Measurements from ENCODE around the gene TACR2.

TACR2 gene

DNA sequence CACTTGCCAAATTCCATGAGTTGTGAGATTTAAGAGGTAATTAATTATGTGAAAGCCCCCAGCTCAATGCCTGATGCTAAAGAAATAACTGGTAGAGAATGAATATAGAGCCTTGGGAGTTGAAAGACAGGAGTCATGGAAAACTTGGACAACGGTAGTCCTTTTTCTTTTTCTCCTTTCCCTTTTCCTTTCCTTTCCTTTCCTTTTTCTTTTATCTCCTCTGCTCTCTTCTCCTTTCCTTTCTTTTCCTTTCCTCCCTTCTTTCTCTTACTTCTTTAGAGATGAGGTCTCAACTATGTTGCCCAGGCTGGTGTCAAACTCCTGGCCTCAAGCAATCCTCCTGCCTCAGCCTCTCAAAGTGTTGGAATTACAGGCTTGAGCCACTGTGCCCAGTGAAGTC lies 26.6 kb upstream of the TACR2 start:
- H3K27me3 ChIP-seq: no peaks in the 10 kb centered on the region
- no peaks in the 10 kb centered on the region for H4K20me1 ChIP-seq
- no peak for TF ChIP-seq Cebpa-rat (IDR thresholded peaks at IDR 0.05)
- H3K27ac ChIP-seq: peak overlapping the region in 3 of 11 experiments; percentile 9 to 42 (median 23); a peak in 4 of 22 replicates
- H3K9ac ChIP-seq: no peak overlapping the region
- no peak overlapping the region for H3K4me3 ChIP-seq
- no peaks in the 10 kb centered on the region for H3K36me3 ChIP-seq
- peaks cover 49 to 100% (median 92%) of the 10 kb centered on the region in 10 experiments for H3K4me1 ChIP-seq
- H3K9me3 ChIP-seq (replicated peaks in 1 of 11): peaks cover 0 to 8% (median 4%) of the 10 kb centered on the region in 11 experiments; a peak in 7 of 22 replicates
- peak overlapping the region in 10 of 11 experiments; percentile 64 to 96 (median 91); a peak in 18 of 22 replicates for H3K4me2 ChIP-seq

DNA sequence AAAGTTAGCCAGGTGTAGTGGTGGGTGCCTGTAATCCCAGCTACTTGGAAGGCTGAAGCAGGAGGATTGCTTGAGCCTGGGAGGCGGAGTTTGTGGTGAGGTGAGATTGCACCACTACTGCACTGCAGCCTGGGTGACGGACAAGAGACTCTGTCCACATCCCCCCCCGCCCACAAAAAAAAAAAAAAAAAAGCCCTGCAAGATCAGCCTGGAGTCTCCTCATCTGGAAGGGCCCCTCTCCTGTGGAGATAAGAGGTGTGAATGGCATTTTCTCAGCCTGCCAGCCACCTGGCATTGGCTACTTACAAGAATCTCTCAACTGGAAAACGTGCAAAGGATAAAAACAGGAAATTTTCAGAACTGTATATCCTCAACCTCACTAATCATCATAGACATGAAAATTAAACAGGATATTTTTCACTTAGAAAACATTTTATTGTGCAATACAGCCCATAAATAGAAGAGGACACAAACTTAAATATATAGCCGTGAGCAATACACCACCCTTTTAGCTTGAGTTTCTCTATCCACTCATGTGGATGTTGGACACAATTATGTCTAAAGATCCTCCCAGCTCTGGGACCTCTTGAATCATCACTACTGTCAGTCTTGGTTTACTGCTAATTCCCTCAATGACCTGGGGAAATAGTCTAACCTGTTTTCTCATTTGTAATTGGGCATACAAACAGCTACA lies 23.2 kb upstream of the TACR2 start:
- Histone ChIP-seq H4K20me1 (no peaks in the 10 kb centered on the region), H3K27ac (peak overlapping the region in 10 of 11 experiments; percentile 59 to 84 (median 78); a peak in 20 of 22 replicates)

GRCh38 chr10:69439350-69439739 lies 22.6 kb upstream of the TACR2 start:
- Histone ChIP-seq H3K27ac (peak overlapping the region; percentile 43 to 84 (median 77); a peak in 21 of 22 replicates), H4K20me1 (no peaks in the 10 kb centered on the region), H3K4me2 (peak overlapping the region; percentile 81 to 96 (median 91)), H3K4me1 (peaks cover 62 to 93% (median 78%) of the 10 kb centered on the region in 10 experiments), H3K36me3 (peaks cover 0 to 9% (median 0%) of the 10 kb centered on the region in 11 experiments; a peak in 1 of 22 replicates), H3K9ac (peak overlapping the region; percentile 9 to 71 (median 59); a peak in 19 of 22 replicates), H3K4me3 (peak overlapping the region in 7 of 10 experiments; percentile 3 to 60 (median 34); a peak in 11 of 20 replicates), H3K27me3 (no peaks in the 10 kb centered on the region), H3K9me3 (replicated peaks in 1 of 11) (peaks cover 10 to 24% (median 17%) of the 10 kb centered on the region in 11 experiments)
- TF ChIP-seq Cebpa-rat (IDR thresholded peaks at IDR 0.05): no peak

More for the DNA sequence above, 23.2 kb upstream of the TACR2 start:
- peaks cover 6 to 20% (median 13%) of the 10 kb centered on the region in 11 experiments for H3K9me3 ChIP-seq (replicated peaks in 1 of 11)
- peak overlapping the region in 6 of 10 experiments; percentile 10 to 60 (median 38); a peak in 9 of 20 replicates for H3K4me3 ChIP-seq
- no peaks in the 10 kb centered on the region for H3K27me3 ChIP-seq
- peaks cover 62 to 93% (median 80%) of the 10 kb centered on the region in 10 experiments for H3K4me1 ChIP-seq
- peak in 10 of 11 experiments; percentile 12 to 84 (median 63); a peak in 14 of 22 replicates for TF ChIP-seq Cebpa-rat (IDR thresholded peaks at IDR 0.05)
- H3K36me3 ChIP-seq: peaks cover 0 to 7% (median 0%) of the 10 kb centered on the region in 11 experiments; a peak in 1 of 22 replicates
- H3K9ac ChIP-seq: peak overlapping the region in 9 of 11 experiments; percentile 9 to 71 (median 64); a peak in 16 of 22 replicates
- peak overlapping the region; percentile 81 to 96 (median 91) for H3K4me2 ChIP-seq

GRCh38 chr10:69438536-69439349 lies 22.0 kb upstream of the TACR2 start:
- H4K20me1 ChIP-seq: no peaks in the 10 kb centered on the region
- peak overlapping the region; percentile 81 to 96 (median 91) for H3K4me2 ChIP-seq
- H3K27me3 ChIP-seq: no peaks in the 10 kb centered on the region
- peaks cover 0 to 9% (median 0%) of the 10 kb centered on the region in 11 experiments; a peak in 1 of 22 replicates for H3K36me3 ChIP-seq
- peaks cover 8 to 22% (median 14%) of the 10 kb centered on the region in 11 experiments; a peak in 21 of 22 replicates for H3K9me3 ChIP-seq (replicated peaks in 1 of 11)
- TF ChIP-seq Cebpa-rat (IDR thresholded peaks at IDR 0.05): no peak
- peak overlapping the region in 7 of 10 experiments; percentile 3 to 60 (median 34); a peak in 10 of 20 replicates for H3K4me3 ChIP-seq
- H3K9ac ChIP-seq: peak overlapping the region; percentile 19 to 71 (median 59); a peak in 21 of 22 replicates
- peaks cover 62 to 89% (median 74%) of the 10 kb centered on the region in 10 experiments for H3K4me1 ChIP-seq
- H3K27ac ChIP-seq: peak overlapping the region; percentile 43 to 84 (median 77); a peak in 21 of 22 replicates

DNA sequence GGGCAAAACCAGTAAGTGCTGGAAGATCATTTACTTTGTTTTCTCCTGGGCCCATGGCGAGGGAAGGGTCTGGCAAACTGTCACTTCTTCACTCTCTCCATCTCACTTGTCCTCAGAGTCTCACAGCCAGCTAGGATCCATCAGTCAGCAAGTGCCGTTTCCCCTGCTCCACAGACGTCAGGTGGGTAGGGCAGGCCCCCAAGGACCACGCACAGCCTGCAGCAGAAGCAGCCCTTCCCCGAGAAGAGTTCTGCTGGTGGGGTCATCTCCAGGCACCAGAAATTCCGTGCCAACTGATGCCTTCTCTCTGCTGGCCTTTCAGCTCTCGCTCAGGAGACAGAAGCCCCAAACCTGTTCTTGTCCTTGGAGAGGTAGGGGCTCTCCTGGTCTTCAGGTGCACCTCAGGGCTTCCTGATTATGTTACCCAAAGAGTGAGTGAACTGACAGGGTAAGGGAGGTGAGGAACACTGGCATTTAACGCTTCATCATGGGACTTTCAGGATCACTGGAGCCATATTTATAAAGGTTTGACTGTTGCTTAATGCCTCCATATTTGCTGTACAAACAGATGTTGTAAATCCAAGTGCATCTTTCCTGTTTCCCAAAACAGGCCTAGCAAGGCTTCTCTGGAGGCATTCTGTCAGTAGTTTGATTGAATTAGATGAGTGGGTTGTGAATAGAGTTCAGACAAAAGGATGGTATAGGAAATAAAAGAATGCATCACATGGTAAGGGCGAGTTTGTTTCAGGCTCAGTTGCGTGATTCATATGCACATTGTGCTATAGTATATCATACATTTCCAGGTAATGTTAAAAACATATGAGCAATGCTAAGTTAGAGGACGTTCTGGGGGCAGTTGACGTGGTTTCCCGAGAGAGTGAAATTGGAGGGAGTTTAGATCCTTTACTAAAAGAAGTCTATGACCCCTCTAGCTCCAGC lies 20.9 kb upstream of the TACR2 start:
- H3K4me2 ChIP-seq: peak overlapping the region; percentile 81 to 96 (median 91)
- peaks cover 55 to 77% (median 63%) of the 10 kb centered on the region in 10 experiments for H3K4me1 ChIP-seq
- H3K27ac ChIP-seq: peak overlapping the region; percentile 22 to 84 (median 77); a peak in 19 of 22 replicates
- no peak for TF ChIP-seq Cebpa-rat (IDR thresholded peaks at IDR 0.05)
- H3K9ac ChIP-seq: peak overlapping the region in 10 of 11 experiments; percentile 19 to 71 (median 62); a peak in 14 of 22 replicates
- H3K9me3 ChIP-seq (replicated peaks in 1 of 11): peaks cover 8 to 22% (median 14%) of the 10 kb centered on the region in 11 experiments; a peak in 21 of 22 replicates
- H3K36me3 ChIP-seq: peaks cover 0 to 9% (median 0%) of the 10 kb centered on the region in 11 experiments; a peak in 1 of 22 replicates
- H4K20me1 ChIP-seq: no peaks in the 10 kb centered on the region
- H3K27me3 ChIP-seq: no peaks in the 10 kb centered on the region
- peak overlapping the region in 2 of 10 experiments; percentile 34 to 44; a peak in 2 of 20 replicates for H3K4me3 ChIP-seq

DNA sequence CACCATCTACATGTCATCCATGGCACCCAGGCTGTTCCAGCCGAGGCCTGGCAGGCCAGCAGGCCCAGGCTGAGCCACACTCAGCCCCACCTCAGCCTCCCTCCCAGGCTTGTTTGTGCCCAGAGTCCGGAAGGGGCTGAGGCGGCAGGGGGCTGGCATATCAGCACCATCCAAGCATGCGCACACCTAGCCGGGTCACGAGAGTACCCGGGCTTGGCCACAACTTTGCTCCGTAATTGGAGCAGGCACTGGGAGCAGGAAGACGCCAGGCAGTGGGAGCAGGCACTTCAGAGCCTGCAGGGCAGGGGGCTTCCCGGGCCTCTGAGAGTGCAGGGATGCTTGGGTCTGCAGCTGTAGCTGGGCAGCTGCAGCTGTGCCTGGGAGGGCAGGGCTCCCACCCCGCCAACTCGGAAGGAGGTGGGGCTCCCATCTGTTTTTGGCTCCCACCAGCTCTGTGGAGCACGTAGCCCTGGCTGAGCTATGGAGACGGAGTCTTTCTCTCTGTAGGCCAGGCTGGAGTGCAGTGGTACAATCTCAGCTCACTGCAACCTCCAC lies 19.3 kb upstream of the TACR2 start:
- no peak for TF ChIP-seq Cebpa-rat (IDR thresholded peaks at IDR 0.05)

GRCh38 chr10:69434926-69435325 lies 18.2 kb upstream of the TACR2 start:
- peaks cover 28 to 51% (median 36%) of the 10 kb centered on the region in 10 experiments for H3K4me1 ChIP-seq
- H3K9me3 ChIP-seq (replicated peaks in 1 of 11): peaks cover 8 to 22% (median 14%) of the 10 kb centered on the region in 11 experiments; a peak in 21 of 22 replicates
- H4K20me1 ChIP-seq: no peaks in the 10 kb centered on the region
- no peaks in the 10 kb centered on the region for H3K27me3 ChIP-seq
- no peak overlapping the region for H3K9ac ChIP-seq
- H3K4me3 ChIP-seq: no peak overlapping the region
- no peak for TF ChIP-seq Cebpa-rat (IDR thresholded peaks at IDR 0.05)
- peak overlapping the region in 2 of 11 experiments; percentile 0 to 11; a peak in 3 of 22 replicates for H3K4me2 ChIP-seq
- H3K27ac ChIP-seq: peak overlapping the region in 1 of 11 experiments; percentile 3; a peak in 1 of 22 replicates
- H3K36me3 ChIP-seq: peaks cover 0 to 9% (median 0%) of the 10 kb centered on the region in 11 experiments; a peak in 1 of 22 replicates

More for the DNA sequence above, 19.3 kb upstream of the TACR2 start:
- Histone ChIP-seq H3K36me3 (peaks cover 0 to 9% (median 0%) of the 10 kb centered on the region in 11 experiments; a peak in 1 of 22 replicates), H3K9me3 (replicated peaks in 1 of 11) (peaks cover 8 to 22% (median 14%) of the 10 kb centered on the region in 11 experiments; a peak in 21 of 22 replicates), H4K20me1 (no peaks in the 10 kb centered on the region), H3K4me3 (no peak overlapping the region), H3K27ac (peak overlapping the region in 4 of 11 experiments; percentile 9 to 26 (median 20); a peak in 3 of 22 replicates), H3K4me1 (peaks cover 39 to 62% (median 47%) of the 10 kb centered on the region in 10 experiments), H3K27me3 (no peaks in the 10 kb centered on the region), H3K9ac (no peak overlapping the region), H3K4me2 (peak overlapping the region in 2 of 11 experiments; percentile 3 to 32; a peak in 1 of 22 replicates)

Measured in BLaER1 treated with 17β-estradiol and CSF1 and Interleukin-3, amounts not matched to agents 10 nM and 100 nM (cell line).